ENCODE results near the gene TMEM178B. TPM values are rescaled to one million over a fixed set of nuclear protein-coding genes. Genes with fewer than 3 reads are reported as not detected.
A peak's percentile ranks its signal among the peaks of the same experiment; 100 is the strongest.
"Not testable (repeated sequence)": the region's sequence is repeated elsewhere in the genome, so short reads cannot be mapped to it uniquely, and the experiment has no call there.

TMEM178B gene
- total RNA-seq, 1 donor from 2014 or later = 2.2 TPM

GRCh38 chr7:141184532-141185190 is 110.8 kb downstream of the TMEM178B start:
- DNase-seq (ENCODE audit: low spot score) = no peak

GRCh38 chr7:141185369-141185967 is 111.6 kb downstream of the TMEM178B start:
- DNase-seq (ENCODE audit: low spot score) = no peak

GRCh38 chr7:141189231-141189630 is 115.4 kb downstream of the TMEM178B start:
- DNase-seq (ENCODE audit: low spot score) = no peak

- no peak for DNase-seq (ENCODE audit: low spot score)
Observed at GRCh38 chr7:141190495-141190894, 116.6 kb downstream of the TMEM178B start.

DNA sequence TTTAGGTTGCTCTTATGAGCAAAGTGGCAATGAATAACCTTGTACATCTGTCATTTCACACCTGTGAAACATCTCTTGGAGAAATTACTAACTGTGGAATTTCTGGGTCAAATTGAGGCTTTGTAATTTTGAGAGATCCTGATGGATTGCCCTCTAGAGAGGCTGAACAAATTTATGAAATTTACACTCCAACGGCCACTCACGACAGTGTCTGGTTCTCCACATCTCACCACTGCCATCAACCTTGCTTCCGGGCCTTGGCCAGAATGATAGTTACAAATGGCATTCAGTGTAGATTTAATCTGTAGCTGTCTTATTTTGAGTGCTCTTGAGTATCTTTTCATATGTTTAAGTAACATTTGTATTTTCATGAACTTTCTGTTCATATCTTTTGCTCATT is 117.4 kb downstream of the TMEM178B start:
- no peak for DNase-seq (ENCODE audit: low spot score)

GRCh38 chr7:141193066-141193465 is 119.2 kb downstream of the TMEM178B start:
- no peak for DNase-seq (ENCODE audit: low spot score)

GRCh38 chr7:141195722-141196121 is 121.9 kb downstream of the TMEM178B start:
- DNase-seq (ENCODE audit: low spot score) = not testable (repeated sequence)

DNA sequence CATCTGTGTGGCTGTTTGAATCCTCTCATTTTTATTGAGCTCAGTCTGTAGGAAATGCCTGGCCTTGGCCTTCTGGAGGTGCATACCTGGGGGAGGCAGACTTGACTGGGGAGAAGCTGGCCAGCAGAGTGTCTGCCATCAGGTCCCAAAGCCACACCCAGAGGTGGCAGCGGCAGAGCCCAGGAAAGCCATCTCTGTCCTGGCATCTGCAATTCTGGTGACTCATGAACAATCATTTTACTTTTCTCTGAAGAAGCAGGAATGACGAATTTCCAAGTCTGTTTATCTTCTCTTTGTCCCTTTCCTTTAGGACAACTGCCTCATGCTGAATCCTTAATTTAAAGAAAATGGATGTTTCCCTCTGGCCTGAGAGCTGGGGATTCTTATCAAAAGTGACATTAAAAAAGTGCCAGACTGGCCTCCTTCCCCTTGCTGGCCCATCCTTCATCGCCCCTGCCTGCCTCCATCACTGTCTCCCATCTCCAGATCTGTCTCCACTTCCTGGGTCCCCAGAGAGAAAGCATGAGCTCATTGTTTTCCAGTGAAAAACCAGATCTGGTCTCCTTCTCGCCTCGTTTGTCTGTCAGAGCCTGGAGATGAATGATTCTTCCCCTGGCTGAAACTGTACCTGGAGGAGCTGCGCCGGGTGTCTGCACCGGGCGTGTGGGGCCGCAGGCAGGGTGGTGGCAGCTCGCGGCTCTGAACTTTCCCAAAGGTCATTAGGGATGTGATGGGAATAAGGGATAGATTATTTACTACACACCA is 124.5 kb downstream of the TMEM178B start:
- DNase-seq (ENCODE audit: low spot score) = no peak

DNA sequence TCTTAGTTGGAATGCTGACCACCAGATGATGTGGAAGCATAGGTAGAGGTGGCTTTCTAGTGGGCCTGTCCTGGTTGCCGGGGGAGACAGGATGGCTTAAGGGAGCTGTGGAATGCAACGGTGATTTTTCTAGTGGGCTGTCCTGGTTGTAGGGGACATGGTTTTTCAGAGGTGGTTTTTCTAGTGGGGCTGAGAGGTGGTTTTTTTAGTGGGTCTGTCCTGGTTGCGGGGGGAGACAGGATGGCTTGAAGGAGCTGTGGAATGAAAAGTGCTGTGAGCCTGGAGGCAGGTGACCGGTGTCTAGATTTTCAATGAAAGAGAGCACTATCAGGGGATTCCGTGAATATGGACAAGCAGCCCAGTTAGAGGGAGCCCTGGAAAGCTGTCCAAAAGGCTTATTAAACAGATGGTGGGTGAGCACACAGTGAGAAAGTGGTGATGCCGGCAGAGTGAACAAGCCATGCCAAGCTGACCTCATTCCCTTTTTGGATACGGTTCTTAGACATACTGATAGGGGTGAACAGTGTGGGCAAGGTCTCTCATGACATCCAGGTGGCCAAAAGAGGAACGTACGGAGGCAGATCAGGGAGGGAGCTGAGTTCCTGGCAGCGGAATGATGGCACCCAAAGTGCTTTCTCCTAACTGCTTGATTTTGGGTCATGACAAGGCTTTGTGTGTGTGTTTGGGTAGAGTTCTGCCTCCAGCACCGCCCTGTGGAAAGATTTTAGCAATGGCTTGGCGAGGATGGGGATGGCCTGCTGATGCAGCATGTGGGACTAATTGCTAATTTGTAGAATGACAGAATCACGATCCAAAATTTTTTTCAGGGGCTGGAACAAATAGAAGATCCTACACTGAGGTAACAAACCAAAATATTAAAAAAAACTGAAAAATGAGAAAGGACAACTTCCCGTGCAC is 126.6 kb downstream of the TMEM178B start:
- DNase-seq (ENCODE audit: low spot score) = no peak

- DNase-seq (ENCODE audit: low spot score) = no peak
Observed at GRCh38 chr7:141201145-141201885, 127.5 kb downstream of the TMEM178B start.

GRCh38 chr7:141202535-141202934 is 128.7 kb downstream of the TMEM178B start:
- peak; percentile 63 for DNase-seq (ENCODE audit: low spot score)

DNA sequence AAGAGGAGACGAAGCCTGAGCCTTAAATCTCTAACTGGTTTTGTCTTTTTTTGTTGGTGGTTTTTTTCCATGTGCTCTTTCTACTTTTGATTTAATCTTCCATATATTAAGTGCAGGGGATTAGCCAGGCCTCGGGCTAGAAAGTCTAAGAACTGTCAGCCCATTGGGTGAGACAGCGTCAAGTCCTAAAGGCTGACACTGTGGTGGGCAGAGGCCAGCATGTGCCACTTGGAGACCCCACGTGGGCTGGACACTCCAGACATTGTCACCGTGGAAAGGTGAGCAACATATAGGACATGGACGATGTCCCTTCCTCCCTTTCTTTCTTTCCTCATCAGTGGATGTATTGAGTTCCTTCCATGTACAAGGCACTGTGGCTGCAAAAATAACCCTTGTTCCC is 129.3 kb downstream of the TMEM178B start:
- DNase-seq (ENCODE audit: low spot score) = no peak

- DNase-seq (ENCODE audit: low spot score) = no peak
Observed at GRCh38 chr7:141203586-141203985, 129.7 kb downstream of the TMEM178B start.

DNA sequence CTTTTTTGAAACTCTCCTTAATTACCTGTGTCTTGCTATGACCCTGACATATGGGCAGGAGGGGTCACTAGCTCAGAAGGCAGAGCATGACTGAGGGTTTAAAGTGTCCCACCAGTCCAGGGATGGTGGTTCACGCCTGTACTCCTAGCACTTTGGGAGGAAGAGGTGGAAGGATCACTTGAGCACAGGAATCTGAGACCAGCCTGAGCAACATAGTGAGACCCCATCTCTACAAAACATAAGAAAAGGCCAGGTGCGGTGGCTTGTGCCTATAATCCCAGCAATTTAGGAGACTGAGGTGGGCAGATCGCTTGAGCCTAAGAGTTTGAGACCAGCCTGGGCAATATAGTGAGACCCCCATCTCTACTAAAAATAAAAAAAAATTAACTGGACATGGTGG is 133.8 kb downstream of the TMEM178B start:
- no peak for DNase-seq (ENCODE audit: low spot score)

- no peak for DNase-seq (ENCODE audit: low spot score)
Observed at GRCh38 chr7:141208539-141208938, 134.7 kb downstream of the TMEM178B start.

DNA sequence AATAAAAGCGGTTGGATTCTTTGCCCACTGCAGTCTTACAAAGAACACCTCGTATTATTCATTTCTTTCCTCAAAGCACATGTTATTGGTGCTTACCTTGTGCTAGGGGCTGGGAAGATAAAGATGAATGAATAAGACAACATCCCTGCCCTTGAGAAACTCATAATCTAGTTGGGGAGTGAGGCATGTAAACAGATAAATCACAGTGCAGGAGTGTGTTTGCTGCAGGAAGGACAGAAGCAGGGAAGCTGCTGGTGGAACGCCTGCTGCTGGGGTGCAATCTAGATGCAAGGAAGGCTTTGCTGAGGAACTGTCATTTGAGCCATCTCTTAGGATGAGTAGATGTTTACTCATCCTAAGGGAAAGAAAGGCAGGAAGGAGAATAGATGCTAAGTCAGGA is 135.6 kb downstream of the TMEM178B start:
- DNase-seq (ENCODE audit: low spot score) = no peak

DNA sequence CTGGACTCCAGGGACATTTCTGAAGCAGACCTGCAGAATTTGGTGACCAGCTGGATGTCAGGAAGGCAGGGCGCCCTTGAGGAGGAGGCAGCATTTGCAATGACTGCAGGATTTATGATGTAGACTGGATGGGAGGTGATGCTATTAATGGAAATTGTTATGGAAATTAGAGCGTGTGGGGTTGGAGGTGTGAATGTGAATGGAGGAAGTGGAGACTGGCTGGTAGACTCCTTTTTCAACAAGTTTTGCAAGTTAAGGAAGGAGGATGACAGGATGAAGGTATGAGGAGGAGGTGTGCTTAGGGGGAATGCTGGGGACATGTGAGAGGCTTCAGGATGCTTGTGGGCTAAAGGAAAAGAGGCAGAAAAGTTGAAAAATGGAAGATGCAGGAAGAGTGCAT is 137.0 kb downstream of the TMEM178B start:
- DNase-seq (ENCODE audit: low spot score) = no peak

DNA sequence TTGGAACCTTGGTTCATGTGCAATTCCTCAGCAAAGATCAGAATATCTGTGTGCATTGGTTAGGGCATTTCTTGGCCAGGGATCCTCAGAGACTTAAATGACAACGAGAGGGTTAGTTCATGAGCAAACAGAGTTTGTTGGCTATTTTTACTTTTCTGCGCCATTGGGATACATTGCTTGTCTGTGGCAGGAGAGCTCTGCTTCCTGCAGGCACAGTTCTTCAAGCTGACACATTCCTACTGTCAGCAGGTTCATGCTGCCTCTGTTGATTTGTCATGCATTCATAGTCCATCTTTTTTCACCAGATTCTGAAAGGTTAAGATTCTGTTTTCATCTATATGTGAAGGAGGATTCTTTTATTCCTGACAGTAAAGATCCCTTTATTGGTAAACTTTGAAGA is 139.4 kb downstream of the TMEM178B start:
- no peak for DNase-seq (ENCODE audit: low spot score)

- no peak for DNase-seq (ENCODE audit: low spot score)
Observed at GRCh38 chr7:141217938-141218337, 144.1 kb downstream of the TMEM178B start.

- no peak for DNase-seq (ENCODE audit: low spot score)
Observed at GRCh38 chr7:141218941-141219340, 145.1 kb downstream of the TMEM178B start.

DNA sequence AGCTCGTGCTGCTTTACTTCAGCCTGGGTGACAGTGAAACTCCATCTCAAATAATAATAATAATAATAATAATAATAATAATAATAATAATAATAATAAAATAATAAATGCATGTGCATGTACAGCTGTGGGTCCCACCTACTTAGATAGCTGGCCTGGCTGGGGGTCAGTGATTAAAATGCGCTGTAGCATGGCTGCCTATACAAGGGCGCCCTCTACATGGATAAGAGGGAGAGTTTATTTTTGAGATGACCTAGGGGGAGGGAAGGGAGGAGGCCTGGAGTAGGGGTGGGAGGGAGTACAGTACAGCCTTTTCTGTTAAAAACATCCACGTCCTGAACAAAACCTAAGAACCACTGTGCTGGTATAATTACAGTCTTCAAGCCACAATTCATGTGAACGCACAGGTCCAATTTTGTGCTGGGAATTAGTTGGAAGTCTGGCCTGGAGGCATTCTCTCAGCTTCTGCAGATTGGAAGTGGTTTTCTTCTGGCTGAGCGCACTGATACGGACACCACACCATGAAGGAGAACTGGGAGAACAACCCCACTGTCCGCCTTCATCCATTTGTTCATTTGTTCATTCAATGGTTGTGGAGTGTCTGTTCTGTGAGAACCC is 146.5 kb downstream of the TMEM178B start:
- no peak for DNase-seq (ENCODE audit: low spot score)

All from umbilical cord (tissue), 2 donors.